ENCODE data around the gene MBP.

The MBP gene

DNA sequence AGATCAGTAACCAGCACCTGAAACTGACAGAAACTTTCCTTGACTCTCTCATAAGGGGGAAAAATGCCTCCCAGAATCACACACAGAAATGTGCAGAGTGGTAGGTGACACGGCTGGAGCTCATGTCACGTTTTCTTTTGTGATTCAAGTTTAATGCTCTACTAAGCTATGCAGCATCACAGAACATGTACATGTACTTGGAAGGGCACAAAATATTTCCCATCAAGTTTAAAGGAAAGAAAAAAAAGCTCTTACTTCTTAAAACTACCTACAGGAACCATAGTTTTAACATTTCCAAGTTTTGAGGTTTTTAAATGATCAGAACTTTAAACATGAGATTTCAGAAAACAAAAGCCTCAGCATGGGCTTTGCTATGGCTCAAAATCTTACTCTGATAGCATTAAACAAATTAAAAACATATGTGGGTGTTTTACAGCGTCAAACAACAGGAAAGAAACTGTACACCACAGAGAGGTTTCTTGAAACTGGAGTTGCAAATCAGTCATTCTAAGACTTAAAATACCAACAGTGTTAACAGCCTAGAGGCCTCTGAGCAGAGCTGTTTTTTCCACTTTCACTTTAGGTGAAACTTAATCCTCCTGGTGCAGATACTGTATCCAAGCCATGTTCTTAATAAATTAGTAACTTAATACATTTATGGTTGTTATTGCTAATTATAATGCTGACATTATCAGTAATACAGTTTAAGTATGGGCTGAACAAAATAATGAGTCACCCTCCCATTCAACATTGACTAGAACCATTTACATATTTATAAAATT lies 30.1 kb downstream of the MBP start:
- peak in 1 of 2 donors; percentile 59 for DNase-seq (ENCODE audit: low read depth in 1 of 2, low spot score in 1 of 2)

DNA sequence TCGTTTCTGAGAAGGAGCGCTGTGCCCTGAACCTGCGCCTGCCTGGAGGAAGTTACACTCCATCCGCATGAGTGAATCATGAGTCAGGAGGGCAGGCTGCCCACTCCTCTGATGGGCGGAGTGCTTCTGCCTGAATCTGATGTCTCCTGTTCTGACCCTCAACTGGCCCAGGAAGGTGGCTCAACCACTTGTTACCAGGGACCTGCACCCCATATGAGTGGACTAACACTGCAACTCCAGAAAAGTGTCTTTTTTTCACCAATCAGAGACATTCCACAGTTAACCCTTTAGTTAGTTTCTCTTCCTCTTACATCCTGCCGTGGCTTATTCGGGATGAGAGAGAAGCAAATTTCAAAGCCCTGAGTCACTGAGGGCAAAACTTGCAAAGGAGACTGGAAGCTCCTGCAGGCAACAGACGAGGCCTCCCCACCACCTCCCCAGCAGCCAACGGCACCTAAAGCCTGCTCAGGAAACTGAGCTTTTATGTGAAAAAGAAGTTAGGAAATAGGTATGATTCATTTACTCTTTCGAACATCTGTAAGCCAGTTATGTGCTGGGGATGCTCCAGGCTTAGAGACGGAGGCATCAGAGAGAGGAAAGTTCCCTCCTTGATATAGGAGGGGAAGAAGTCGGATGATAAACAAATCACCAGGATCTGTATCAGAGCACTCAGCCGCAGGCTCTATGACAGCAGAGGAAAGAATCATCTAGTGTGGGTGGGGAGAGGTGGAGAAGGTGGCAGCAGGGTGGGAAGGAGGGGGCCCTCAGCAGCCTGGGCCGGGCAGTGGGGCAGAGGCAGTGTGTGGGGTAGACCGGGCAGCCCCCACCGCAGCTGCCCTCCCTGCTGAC lies 30.9 kb downstream of the MBP start:
- DNase-seq (ENCODE audit: low read depth in 1 of 2, low spot score in 1 of 2): peak in 1 of 2 donors; percentile 56

- no peak for DNase-seq (ENCODE audit: low read depth in 1 of 2, low spot score in 1 of 2)
Measured at GRCh38 chr18:77100751-77101355, 31.7 kb downstream of the MBP start.

DNA sequence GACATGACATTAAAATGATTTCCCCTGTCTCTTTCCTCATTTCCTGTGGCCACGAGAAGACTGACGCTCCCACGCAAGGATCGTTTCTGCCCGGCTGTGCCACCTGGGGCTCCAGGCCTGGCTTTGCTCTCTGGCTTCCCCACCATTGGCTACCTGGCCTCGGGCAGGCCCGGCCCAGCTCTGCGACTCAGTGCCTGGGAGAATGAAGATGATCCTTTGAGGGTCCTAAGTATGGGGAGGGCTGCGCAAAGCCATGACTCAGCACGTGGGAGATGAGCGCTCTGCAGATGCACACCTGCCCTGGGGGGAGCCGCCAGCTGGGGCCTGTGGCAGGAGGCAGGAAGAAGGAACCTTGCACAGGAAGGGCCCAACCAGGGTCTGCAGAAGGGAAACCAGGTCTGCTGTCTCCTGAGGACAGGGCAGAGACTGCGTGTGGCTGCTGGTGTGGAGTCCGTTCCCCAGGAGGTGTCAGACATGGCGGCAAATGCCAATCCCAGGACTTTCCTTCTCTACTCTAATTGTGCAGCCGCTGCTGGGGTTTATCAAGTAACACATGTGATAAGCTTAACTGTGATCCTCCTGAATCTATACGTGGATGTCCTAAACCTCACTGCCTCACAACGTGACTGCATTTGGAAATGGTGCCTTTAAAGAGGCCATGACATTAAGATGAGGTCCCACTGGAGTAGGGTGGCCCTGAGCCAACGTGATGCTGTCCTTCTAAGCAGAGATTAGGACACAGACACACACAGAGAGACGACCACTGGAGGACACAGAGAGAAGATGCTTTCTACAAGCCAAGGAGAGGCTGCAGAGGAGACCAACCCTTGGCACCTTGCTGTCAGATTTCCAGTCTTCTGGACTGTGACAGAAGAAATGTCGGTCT lies 32.9 kb downstream of the MBP start:
- no peak for DNase-seq (ENCODE audit: low read depth in 1 of 2, low spot score in 1 of 2)

GRCh38 chr18:77098538-77099174 lies 33.9 kb downstream of the MBP start:
- DNase-seq (ENCODE audit: low read depth in 1 of 2, low spot score in 1 of 2): no peak

GRCh38 chr18:77098029-77098428 lies 34.6 kb downstream of the MBP start:
- no peak for DNase-seq (ENCODE audit: low read depth in 1 of 2, low spot score in 1 of 2)

DNA sequence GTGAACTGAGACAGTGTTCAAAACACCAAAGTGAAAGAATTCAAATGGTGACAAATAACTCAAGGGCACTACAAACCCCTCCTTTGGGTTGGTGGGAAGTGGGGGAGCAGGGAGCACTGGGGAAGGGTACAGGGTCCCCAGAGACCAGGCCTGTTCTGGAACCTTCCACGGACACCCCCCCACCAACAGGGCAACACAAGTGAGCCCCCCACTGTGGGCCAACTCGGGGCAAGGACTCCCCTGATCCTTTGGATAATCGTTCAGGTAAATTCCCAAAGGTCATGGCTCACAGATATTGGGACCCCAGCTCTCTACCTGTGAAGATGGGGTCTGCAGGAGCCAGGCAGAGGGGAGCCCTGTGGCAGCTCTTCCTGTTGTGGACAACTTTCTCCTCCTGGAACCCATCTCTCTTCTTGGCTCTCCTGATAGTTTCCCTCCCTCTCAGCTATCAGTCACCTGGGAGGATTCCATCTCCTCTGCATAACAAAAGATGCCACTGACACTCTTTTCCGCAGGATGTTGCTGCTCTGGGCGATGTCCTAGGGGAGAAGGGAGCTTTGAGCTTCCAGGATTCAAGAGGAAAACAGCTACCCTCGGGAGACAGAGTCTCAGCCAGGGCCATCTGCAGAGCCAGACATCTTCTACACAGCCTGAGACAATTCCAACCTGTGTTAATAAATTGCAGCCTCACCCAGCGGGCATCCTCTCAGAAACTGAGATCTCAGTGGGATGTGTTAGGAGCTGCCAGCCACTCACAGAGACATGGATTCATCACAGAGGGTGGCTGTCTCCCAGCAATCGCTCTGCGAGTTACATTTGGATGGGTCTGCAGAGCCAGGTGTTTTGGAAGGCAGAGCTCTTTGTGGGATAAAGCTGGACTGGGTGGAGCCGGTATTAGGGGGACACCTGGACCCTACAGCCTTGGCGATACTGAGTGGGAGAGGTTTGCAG lies 35.4 kb downstream of the MBP start:
- DNase-seq (ENCODE audit: low read depth in 1 of 2, low spot score in 1 of 2): no peak

DNA sequence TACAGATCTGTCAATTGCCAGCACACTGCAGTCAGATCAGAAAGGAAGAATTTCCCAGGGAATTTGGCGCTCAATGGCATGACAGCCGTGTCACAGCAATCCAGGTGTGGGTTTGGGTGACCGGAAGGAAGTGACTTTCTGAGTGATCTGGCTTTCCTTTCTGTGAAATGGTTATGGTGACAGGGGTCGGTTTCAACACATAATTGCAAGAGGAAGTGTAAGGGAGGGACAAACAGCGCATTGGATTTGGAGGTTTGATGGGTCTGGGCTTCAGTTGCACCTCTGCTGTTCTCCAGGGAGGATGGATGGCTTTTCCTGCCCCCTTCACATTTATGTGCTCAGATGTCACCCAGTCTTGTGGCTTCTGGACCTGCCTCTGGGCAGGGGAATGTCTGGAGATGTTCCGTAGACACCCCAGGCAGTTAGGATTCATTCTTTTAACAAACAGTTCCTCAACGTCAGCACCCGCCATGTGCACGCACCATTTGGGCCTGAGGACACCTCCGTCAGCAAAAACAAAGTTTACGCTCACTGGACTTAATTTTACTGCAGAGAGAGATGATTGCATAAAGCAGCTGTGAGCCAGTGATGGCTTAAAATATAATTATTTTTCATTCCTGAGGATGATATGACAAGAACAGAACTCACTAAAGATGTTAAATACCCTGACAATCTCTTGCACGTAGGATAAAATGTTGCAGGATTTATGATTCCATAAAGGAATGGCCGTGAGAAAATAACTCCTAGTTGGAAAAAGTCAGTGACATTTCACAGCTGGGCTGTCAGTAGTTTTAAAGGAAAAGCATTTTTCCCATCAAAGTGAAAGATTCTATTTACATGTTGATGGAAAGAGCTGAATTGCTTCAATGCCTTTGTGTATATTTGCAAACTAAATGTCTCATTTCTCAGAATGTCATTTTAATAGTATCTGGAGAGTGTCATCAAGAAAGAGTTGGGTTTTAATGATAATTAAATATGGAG lies 36.9 kb downstream of the MBP start:
- DNase-seq (ENCODE audit: low read depth in 1 of 2, low spot score in 1 of 2): no peak

GRCh38 chr18:77093586-77093985 lies 39.0 kb downstream of the MBP start:
- DNase-seq (ENCODE audit: low read depth in 1 of 2, low spot score in 1 of 2): no peak

GRCh38 chr18:77093067-77093430 lies 39.5 kb downstream of the MBP start:
- DNase-seq (ENCODE audit: low read depth in 1 of 2, low spot score in 1 of 2): no peak

- DNase-seq (ENCODE audit: low read depth in 1 of 2, low spot score in 1 of 2): no peak
Measured at GRCh38 chr18:77092104-77093066, 40.2 kb downstream of the MBP start.

DNA sequence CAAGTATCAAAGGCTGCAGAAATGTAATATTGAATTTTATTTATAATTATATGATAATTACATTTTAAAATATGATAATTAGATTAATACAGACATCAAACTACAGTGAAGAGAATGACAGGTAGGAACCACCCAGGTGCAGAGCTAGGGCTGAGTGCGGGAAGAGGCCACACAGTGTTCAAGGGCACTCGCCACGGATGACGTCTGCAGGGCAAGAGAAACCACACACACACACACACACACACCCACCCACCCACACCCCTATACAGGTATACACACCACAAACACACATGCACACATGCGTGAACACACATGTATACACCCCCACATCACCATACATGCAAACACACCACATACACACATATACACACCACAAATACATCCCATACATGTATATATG lies 41.2 kb downstream of the MBP start:
- no peak for DNase-seq (ENCODE audit: low read depth in 1 of 2, low spot score in 1 of 2)

DNA sequence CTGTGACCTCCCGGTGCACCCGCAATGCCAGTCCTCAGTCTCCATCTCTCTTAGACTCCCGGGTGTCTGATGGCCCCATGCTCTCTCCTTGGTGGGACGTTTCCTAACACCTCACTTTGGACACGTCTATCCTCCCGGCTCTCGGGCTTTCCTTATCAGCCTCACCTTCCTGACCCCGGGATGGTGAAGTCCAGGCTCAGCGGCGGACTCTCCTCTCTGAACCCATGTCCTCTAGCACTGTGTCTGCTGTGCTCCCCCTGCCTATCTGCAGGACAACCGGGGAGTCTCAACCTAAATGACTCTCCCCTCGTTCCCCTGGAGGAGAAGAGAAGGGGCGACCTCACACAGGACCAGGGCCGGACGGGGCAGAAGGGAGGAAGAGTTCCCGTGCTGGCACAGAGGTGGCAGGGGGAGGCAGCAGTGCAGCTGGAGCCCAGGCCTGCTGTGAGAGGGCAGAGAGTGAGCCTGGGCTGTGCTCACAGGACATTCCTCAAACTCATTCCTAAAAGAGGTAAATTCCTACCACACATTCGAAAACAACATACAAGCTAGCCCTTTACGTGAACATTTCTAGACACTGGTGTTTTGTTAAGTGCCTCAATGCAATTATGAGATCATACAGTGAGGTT lies 41.9 kb downstream of the MBP start:
- no peak for DNase-seq (ENCODE audit: low read depth in 1 of 2, low spot score in 1 of 2)

- no peak for DNase-seq (ENCODE audit: low read depth in 1 of 2, low spot score in 1 of 2)
Measured at GRCh38 chr18:77089723-77090285, 42.8 kb downstream of the MBP start.

- DNase-seq (ENCODE audit: low read depth in 1 of 2, low spot score in 1 of 2): no peak
Measured at GRCh38 chr18:77088963-77089722, 43.4 kb downstream of the MBP start.
